IMR-90 (cell line): ENCODE measurements around the gene NETO2. TPM values are rescaled to one million over a fixed set of nuclear protein-coding genes. Genes with fewer than 3 reads are reported as not detected.

ENCODE experiments used
- ATAC-seq: fragments of 200-7000 bp; cut with Tn5 transposase; 2 replicates; pipeline ENCODE4 v1.9.1; 2020; ENCODE audit warnings: low read depth, mild to moderate bottlenecking, moderate library complexity
- BruUV-seq: library from RNA; stranded (reverse); fragments of 400-500 nt; replicated peaks from 2 replicates; lab custom pipeline; 2021; lab: Mats Ljungman, UMichigan
- CTCF ChIA-PET: fragments of 300-600 bp; formaldehyde crosslinking; extraction: SDS; loops from one replicate; lab custom pipeline; 2021; ENCODE audit warnings: antibody characterized with exemption; lab: Yijun Ruan, JAX
- POLR2A ChIA-PET: fragments of 300-600 bp; sonication (Branson Sonifier 250); formaldehyde crosslinking; loops from one replicate; lab custom pipeline; 2022; ENCODE audit warnings: antibody characterized with exemption; ENCODE audit not compliant: unreplicated experiment; lab: Charles Lee
- DNase-seq: peaks from one replicate; pipeline ENCODE4 v3.0.0; 2013
- H2AFZ ChIP-seq: replicated peaks from 2 replicates; pipeline ENCODE3; 2013; ENCODE audit warnings: low read length, mild to moderate bottlenecking; ENCODE audit not compliant: poor library complexity
- H2AK5ac ChIP-seq: 2 replicates; pipeline ENCODE4 v1.6.1; 2013; ENCODE audit warnings: low read depth, low read length, inconsistent platforms
- H2AK9ac ChIP-seq: replicated peaks from 2 replicates; pipeline ENCODE3; 2013; ENCODE audit warnings: mild to moderate bottlenecking, low read depth, low read length, moderate library complexity; ENCODE audit not compliant: poor library complexity
- H2BK120ac ChIP-seq: 2 replicates; pipeline ENCODE4 v1.6.1; 2013; ENCODE audit warnings: low read depth, low read length, inconsistent platforms
- H2BK15ac ChIP-seq: 3 replicates; pipeline ENCODE4 v1.6.1; 2013; ENCODE audit warnings: low read depth, low read length, inconsistent platforms
- H2BK20ac ChIP-seq: 2 replicates; pipeline ENCODE4 v1.6.1; 2013; ENCODE audit warnings: low read depth, mild to moderate bottlenecking, inconsistent platforms, low read length, moderate library complexity
- H2BK5ac ChIP-seq: 2 replicates; pipeline ENCODE4 v1.6.1; 2013; ENCODE audit warnings: mild to moderate bottlenecking, low read depth, low read length, inconsistent platforms; ENCODE audit not compliant: poor library complexity, severe bottlenecking
- H3K14ac ChIP-seq: replicated peaks from 2 replicates; pipeline ENCODE4 v1.6.1; 2013; ENCODE audit warnings: low read depth, low read length, inconsistent platforms
- H3K18ac ChIP-seq: 2 replicates; pipeline ENCODE4 v1.6.1; 2013; ENCODE audit warnings: low read depth, low read length, control low read depth
- H3K23ac ChIP-seq: 2 replicates; pipeline ENCODE4 v1.6.1; 2013; ENCODE audit warnings: low read depth, low read length, inconsistent platforms
- H3K27ac ChIP-seq: 2 replicates; pipeline ENCODE4 v1.5.1; 2013; ENCODE audit warnings: mild to moderate bottlenecking, control low read depth, low read length; ENCODE audit not compliant: insufficient read depth
- H3K27me3 ChIP-seq: 2 replicates; pipeline ENCODE4 v1.6.1; 2013; ENCODE audit warnings: low read length; ENCODE audit not compliant: control insufficient read depth, insufficient read depth
- H3K36me3 ChIP-seq: 2 replicates; pipeline ENCODE4 v1.6.1; 2013; ENCODE audit warnings: low read length, mixed read lengths; ENCODE audit not compliant: control insufficient read depth, insufficient read depth
- H3K4ac ChIP-seq: 2 replicates; pipeline ENCODE4 v1.6.1; 2013; ENCODE audit warnings: low read depth, low read length, inconsistent platforms
- H3K4me1 ChIP-seq: 2 replicates; pipeline ENCODE4 v1.6.1; 2013; ENCODE audit warnings: low read length, mixed read lengths; ENCODE audit not compliant: control insufficient read depth, insufficient read depth
- H3K4me2 ChIP-seq: 2 replicates; pipeline ENCODE4 v1.6.1; 2013; ENCODE audit warnings: low read depth, mild to moderate bottlenecking, control low read depth, low read length, moderate library complexity
- H3K4me3 ChIP-seq: 2 replicates; pipeline ENCODE4 v1.5.1; 2013; ENCODE audit warnings: low read depth, mild to moderate bottlenecking, control low read depth, low read length, moderate library complexity; ENCODE audit not compliant: insufficient read depth
- H3K56ac ChIP-seq: 2 replicates; pipeline ENCODE4 v1.6.1; 2013; ENCODE audit warnings: low read length, inconsistent platforms; ENCODE audit not compliant: insufficient read depth; ENCODE audit errors: extremely low read depth
- H3K79me1 ChIP-seq, 2 experiments: 2 replicates each; pipeline ENCODE4 v1.6.1; 2013; ENCODE audit warnings: low read length in 2 of 2, inconsistent platforms in 1 of 2, low read depth in 1 of 2
- H3K9ac ChIP-seq: 2 replicates; pipeline ENCODE4 v1.6.1; 2013; ENCODE audit warnings: low read depth, low read length, control low read depth
- H3K9me1 ChIP-seq: 2 replicates; pipeline ENCODE4 v1.6.1; 2013; ENCODE audit warnings: low read length, inconsistent platforms; ENCODE audit not compliant: insufficient read depth
- H3K9me3 ChIP-seq: 2 replicates; pipeline ENCODE4 v1.6.1; 2013; ENCODE audit warnings: low read length; ENCODE audit not compliant: control insufficient read depth, insufficient read depth
- H4K20me1 ChIP-seq: 2 replicates; pipeline ENCODE4 v1.6.1; 2013; ENCODE audit warnings: low read length, inconsistent platforms; ENCODE audit not compliant: insufficient read depth
- H4K5ac ChIP-seq: 2 replicates; pipeline ENCODE4 v1.6.1; 2013; ENCODE audit warnings: mild to moderate bottlenecking, low read depth, low read length, control low read depth
- H4K8ac ChIP-seq, 2 experiments: 2 replicates each; pipeline ENCODE4 v1.6.1; 2013; ENCODE audit warnings: low read depth in 2 of 2, low read length in 2 of 2, control low read depth in 1 of 2, inconsistent platforms in 1 of 2
- H4K91ac ChIP-seq: 2 replicates; pipeline ENCODE4 v1.6.1; 2013; ENCODE audit warnings: low read depth, low read length, inconsistent platforms; ENCODE audit not compliant: insufficient read depth
- BHLHE40 ChIP-seq: fragments of 150-350 bp; IDR thresholded peaks from 2 replicates; pipeline ENCODE4 v1.6.1; 2016; ENCODE audit warnings: mild to moderate bottlenecking, low read depth, low read length
- CEBPB ChIP-seq: IDR thresholded peaks from 2 replicates; pipeline ENCODE4 v1.6.1; 2012; ENCODE audit warnings: low read depth, low read length, improper control_type of control experiment
- CHD1 ChIP-seq: IDR thresholded peaks from 2 replicates; pipeline ENCODE4 v1.6.1; 2012; ENCODE audit warnings: low read depth, low read length, improper control_type of control experiment
- ELK1 ChIP-seq: fragments of 150-350 bp; IDR thresholded peaks from 2 replicates; pipeline ENCODE4 v1.6.1; 2016; ENCODE audit warnings: low read depth, mild to moderate bottlenecking, low read length, moderate library complexity, borderline replicate concordance
- FOS ChIP-seq: fragments of 150-350 bp; IDR thresholded peaks from 2 replicates; pipeline ENCODE4 v1.6.1; 2016; ENCODE audit warnings: low read depth, low read length
- MAFK ChIP-seq: IDR thresholded peaks from 2 replicates; pipeline ENCODE4 v1.6.1; 2012; ENCODE audit warnings: low read depth, low read length, improper control_type of control experiment
- MAZ ChIP-seq: IDR thresholded peaks from 2 replicates; pipeline ENCODE4 v1.6.1; 2012; ENCODE audit warnings: low read depth, mild to moderate bottlenecking, low read length, improper control_type of control experiment, moderate library complexity, borderline replicate concordance
- MXI1 ChIP-seq: IDR thresholded peaks from 2 replicates; pipeline ENCODE4 v1.6.1; 2012; ENCODE audit warnings: low read depth, mild to moderate bottlenecking, low read length, moderate library complexity, borderline replicate concordance
- NFE2L2 ChIP-seq: fragments of 150-350 bp; IDR thresholded peaks from 2 replicates; pipeline ENCODE4 v1.6.1; 2016; ENCODE audit warnings: low read depth, mild to moderate bottlenecking, low read length
- POLR2A ChIP-seq: IDR thresholded peaks from 2 replicates; pipeline ENCODE4 v1.6.1; 2012; ENCODE audit warnings: mild to moderate bottlenecking, low read depth, low read length
- RAD21 ChIP-seq: IDR thresholded peaks from 2 replicates; pipeline ENCODE4 v1.6.1; 2012; ENCODE audit warnings: low read length, improper control_type of control experiment
- RCOR1 ChIP-seq: IDR thresholded peaks from 2 replicates; pipeline ENCODE4 v1.6.1; 2012; ENCODE audit warnings: mild to moderate bottlenecking, low read length, improper control_type of control experiment; ENCODE audit not compliant: insufficient replicate concordance
- RFX5 ChIP-seq: IDR thresholded peaks from 2 replicates; pipeline ENCODE4 v1.8.0; 2012; ENCODE audit warnings: low read depth, mild to moderate bottlenecking, low read length, moderate library complexity
- SMC3 ChIP-seq: fragments of 150-350 bp; IDR thresholded peaks from 2 replicates; pipeline ENCODE4 v1.6.1; 2016; ENCODE audit warnings: low read depth, mild to moderate bottlenecking, antibody characterized with exemption, low read length, moderate library complexity
- USF2 ChIP-seq: fragments of 150-350 bp; IDR thresholded peaks from 2 replicates; pipeline ENCODE4 v1.6.1; 2017; ENCODE audit warnings: mild to moderate bottlenecking, antibody characterized with exemption, low read length, low read depth
- WGBS, 2 experiments: methylation state at CpG; one replicate each; pipeline versions ENCODE4 v1.1.5 to v1.1.7; 2013; ENCODE audit warnings: missing lambda C conversion rate in 2 of 2; ENCODE audit not compliant: insufficient read length in 1 of 2; ENCODE audit errors: extremely low coverage in 2 of 2; 5-methylcytosine and 5-hydroxymethylcytosine counted together
- dilution Hi-C: fragments of 300-500 bp; cut with HindIII; formaldehyde crosslinking; loops from one replicate; pipeline ENCODE4 v1.14.3; 2018; ENCODE audit warnings: low sequenced_read_pairs; ENCODE audit not compliant: unreplicated experiment
- in situ Hi-C: fragments of 300-500 bp; cut with MboI; formaldehyde crosslinking; loops from 3 replicates; pipeline ENCODE4 v1.14.3; 2019; ENCODE audit warnings: low sequenced_read_pairs, inconsistent platforms, mixed read lengths
- intact Hi-C: fragments of 100-400 bp; cut with micrococcal nuclease; formaldehyde crosslinking; loops from 2 replicates; pipeline ENCODE4 v1.10.0; 2022
- polyA plus RNA-seq, 3 experiments: library from polyadenylated mRNA; depleted of rRNA; stranded (reverse); fragments of >200 nt; gene quantifications; 2 replicates each; pipeline ENCODE4 v1.2.3, GENCODE V29; 2012; ENCODE audit warnings: low replicate concordance in 1 of 3
- total RNA-seq: library from RNA; depleted of rRNA; stranded (reverse); fragments of >200 nt; gene quantifications from 2 replicates; pipeline ENCODE4 v1.2.3, GENCODE V29; 2012
- TF ChIP-seq, protein P1 (sequence below): conservative IDR thresholded peaks from 2 replicates; pipeline ENCODE4 v1.5.1; 2012; ENCODE audit warnings: mild to moderate bottlenecking, low read depth, low read length, improper control_type of control experiment

NETO2 gene
- total and polyA plus RNA-seq, 2 of the 4 experiments (the other 2 are of a cell fraction): 38.5 to 39.3 TPM

DNA sequence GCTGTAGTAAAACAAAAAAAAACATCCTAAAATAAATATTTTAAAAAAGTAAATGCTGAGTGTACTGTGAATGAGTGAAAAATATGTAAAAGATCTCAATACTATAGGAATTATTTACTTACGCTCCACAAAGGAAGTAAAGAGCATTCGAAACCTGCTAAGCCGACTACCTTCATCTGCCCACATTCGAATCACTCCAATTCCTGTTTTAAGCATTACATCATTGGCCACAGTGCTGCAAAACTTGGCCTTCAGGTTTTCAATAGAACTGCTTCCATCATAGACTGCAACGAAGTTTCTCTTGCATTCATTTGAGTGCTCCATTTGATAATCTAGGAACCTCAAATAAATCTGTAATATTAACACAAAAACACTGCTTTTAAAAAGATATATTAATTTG is 34.4 kb downstream of the NETO2 start:
- Histone ChIP-seq H3K4me2 (no peak overlapping the region), H3K4me3 (no peak overlapping the region), H3K14ac (no peak overlapping the region), H3K23ac (no peak overlapping the region), H3K27ac (no peak overlapping the region), H3K4ac (no peak overlapping the region), H2AK9ac (no peak overlapping the region), H2BK120ac (no peak overlapping the region), H4K5ac (no peak overlapping the region), H4K8ac (no peak overlapping the region), H3K4me1 (no peaks in the 10 kb centered on the region), H4K20me1 (no peaks in the 10 kb centered on the region), H3K18ac (no peak overlapping the region), H3K36me3 (peaks cover 1% of the 10 kb centered on the region; the same call in 1 of the 2 replicates), H2AFZ (no peak overlapping the region), H3K27me3 (no peaks in the 10 kb centered on the region), H3K9ac (no peak overlapping the region), H3K9me3 (no peaks in the 10 kb centered on the region), H2BK20ac (no peak overlapping the region), H3K79me1 (no peaks in the 10 kb centered on the region), H3K9me1 (no peaks in the 10 kb centered on the region), H4K91ac (no peak overlapping the region), H2AK5ac (no peak overlapping the region), H3K56ac (no peak overlapping the region), H2BK5ac (no peak overlapping the region), H2BK15ac (no peak overlapping the region)
- WGBS, 2 experiments: 93% methylated on average over 2 of the region's 5 CpGs; no CpG with 5 or more reads in 1 of the 2 experiments
- TF ChIP-seq FOS (no peak), RAD21 (no peak), POLR2A (no peak), NFE2L2 (no peak), MXI1 (no peak), ELK1 (no peak), RCOR1 (no peak), MAZ (no peak), CEBPB (no peak), BHLHE40 (no peak), RFX5 (no peak), MAFK (no peak), USF2 (no peak), SMC3 (no peak), CHD1 (no peak)
- TF ChIP-seq, protein P1, sequence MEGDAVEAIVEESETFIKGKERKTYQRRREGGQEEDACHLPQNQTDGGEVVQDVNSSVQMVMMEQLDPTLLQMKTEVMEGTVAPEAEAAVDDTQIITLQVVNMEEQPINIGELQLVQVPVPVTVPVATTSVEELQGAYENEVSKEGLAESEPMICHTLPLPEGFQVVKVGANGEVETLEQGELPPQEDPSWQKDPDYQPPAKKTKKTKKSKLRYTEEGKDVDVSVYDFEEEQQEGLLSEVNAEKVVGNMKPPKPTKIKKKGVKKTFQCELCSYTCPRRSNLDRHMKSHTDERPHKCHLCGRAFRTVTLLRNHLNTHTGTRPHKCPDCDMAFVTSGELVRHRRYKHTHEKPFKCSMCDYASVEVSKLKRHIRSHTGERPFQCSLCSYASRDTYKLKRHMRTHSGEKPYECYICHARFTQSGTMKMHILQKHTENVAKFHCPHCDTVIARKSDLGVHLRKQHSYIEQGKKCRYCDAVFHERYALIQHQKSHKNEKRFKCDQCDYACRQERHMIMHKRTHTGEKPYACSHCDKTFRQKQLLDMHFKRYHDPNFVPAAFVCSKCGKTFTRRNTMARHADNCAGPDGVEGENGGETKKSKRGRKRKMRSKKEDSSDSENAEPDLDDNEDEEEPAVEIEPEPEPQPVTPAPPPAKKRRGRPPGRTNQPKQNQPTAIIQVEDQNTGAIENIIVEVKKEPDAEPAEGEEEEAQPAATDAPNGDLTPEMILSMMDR: no peak
- in situ Hi-C loops (no loop called here), intact Hi-C loops (no loop called here), dilution Hi-C loops (no loop called here)
- ChIA-PET POLR2A (no interaction called here), CTCF (interaction anchor here (1.1 kb wide), 1 partner anchor 87 kb away, joined by 3 read pairs; no protein-coding TSS in a partner anchor)
- ATAC-seq (no peak), DNase-seq (no peak)
- BruUV-seq: no TSS peak
